Measurements from ENCODE around the gene ERBB2. TPM values are rescaled to one million over a fixed set of nuclear protein-coding genes. Genes with fewer than 3 reads are reported as not detected.
A peak's percentile ranks its signal among the peaks of the same experiment; 100 is the strongest.

The ERBB2 gene
- total and polyA plus RNA-seq, 2 of the 13 experiments (the other 11 are each of a cell fraction or from before 2014, with no cell fraction given), result 57.7 to 64.1 TPM

DNA sequence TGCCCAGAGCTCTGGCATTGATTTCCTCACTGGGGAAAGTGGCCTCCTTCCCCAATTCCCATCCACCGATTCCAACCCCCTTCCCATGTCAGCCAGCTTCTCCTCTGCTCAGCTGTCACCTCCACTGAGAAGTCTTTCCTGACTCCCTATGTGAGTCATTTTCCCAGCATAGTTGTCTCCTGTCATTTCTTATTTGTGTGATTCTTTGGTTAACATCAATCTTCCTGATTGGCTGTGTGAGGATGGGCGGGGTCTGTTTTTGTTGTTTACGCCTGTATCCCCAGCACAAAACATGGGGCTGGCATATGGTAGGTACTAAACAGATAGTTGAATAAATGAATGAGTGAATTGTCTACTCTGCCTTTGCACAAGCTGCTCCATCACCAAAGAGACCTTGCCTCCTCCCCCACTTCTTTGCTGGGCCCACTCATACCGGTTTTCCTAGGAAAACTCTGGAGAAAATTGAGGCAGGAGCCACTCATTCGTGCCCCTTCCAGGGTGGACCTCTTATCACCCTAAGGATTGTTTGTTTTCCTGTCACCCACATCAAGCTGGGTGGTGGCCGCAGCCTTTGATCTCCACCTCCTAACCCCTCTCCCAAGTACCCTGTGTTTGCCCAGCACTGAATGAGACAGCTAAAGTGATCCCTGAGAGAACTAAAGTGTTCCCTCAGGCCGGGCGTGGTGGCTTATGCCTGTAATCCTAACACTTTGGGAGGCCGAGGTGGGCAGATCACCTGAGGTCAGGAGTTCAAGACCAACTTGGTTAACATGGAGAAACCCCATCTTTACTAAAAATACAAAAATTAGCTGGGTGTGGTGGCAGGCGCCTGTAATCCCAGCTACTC lies 36.7 kb downstream of the ERBB2 start (continued):
- TF ChIP-seq SNAI1 (CRISPR knock-in tag; IDR thresholded peaks at IDR 0.05; ENCODE audit: borderline replicate concordance), result no peak
- peak; percentile 98 for TF ChIP-seq HMGXB3 (CRISPR knock-in tag; IDR thresholded peaks at IDR 0.05; ENCODE audit: borderline replicate concordance)
- TF ChIP-seq ARID4A (CRISPR knock-in tag; IDR thresholded peaks at IDR 0.05; ENCODE audit: borderline replicate concordance), result no peak; the same call in 1 of the 2 replicates
- no peak for TF ChIP-seq MXD1 (CRISPR knock-in tag; IDR thresholded peaks at IDR 0.05)
- no peak for TF ChIP-seq RARG (CRISPR knock-in tag; IDR thresholded peaks at IDR 0.05; ENCODE audit: low read depth)
- TF ChIP-seq, protein P1, sequence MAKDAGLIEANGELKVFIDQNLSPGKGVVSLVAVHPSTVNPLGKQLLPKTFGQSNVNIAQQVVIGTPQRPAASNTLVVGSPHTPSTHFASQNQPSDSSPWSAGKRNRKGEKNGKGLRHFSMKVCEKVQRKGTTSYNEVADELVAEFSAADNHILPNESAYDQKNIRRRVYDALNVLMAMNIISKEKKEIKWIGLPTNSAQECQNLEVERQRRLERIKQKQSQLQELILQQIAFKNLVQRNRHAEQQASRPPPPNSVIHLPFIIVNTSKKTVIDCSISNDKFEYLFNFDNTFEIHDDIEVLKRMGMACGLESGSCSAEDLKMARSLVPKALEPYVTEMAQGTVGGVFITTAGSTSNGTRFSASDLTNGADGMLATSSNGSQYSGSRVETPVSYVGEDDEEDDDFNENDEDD (CRISPR knock-in tag; IDR thresholded peaks at IDR 0.05; ENCODE audit: borderline replicate concordance), result no peak; the same call in 1 of the 2 replicates
- TF ChIP-seq SP5 (CRISPR knock-in tag; IDR thresholded peaks at IDR 0.05; ENCODE audit: borderline replicate concordance, low read depth), result peak; percentile 91
- TF ChIP-seq, protein P2, sequence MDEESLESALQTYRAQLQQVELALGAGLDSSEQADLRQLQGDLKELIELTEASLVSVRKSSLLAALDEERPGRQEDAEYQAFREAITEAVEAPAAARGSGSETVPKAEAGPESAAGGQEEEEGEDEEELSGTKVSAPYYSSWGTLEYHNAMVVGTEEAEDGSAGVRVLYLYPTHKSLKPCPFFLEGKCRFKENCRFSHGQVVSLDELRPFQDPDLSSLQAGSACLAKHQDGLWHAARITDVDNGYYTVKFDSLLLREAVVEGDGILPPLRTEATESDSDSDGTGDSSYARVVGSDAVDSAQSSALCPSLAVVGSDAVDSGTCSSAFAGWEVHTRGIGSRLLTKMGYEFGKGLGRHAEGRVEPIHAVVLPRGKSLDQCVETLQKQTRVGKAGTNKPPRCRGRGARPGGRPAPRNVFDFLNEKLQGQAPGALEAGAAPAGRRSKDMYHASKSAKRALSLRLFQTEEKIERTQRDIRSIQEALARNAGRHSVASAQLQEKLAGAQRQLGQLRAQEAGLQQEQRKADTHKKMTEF (CRISPR knock-in tag; IDR thresholded peaks at IDR 0.05), result peak; percentile 57; the same call in 1 of the 2 replicates
- TF ChIP-seq FOXP1 (IDR thresholded peaks at IDR 0.05), result no peak
- TF ChIP-seq FOXP1 (CRISPR knock-in tag; IDR thresholded peaks at IDR 0.05), result peak; percentile 95
- TF ChIP-seq, protein P3, sequence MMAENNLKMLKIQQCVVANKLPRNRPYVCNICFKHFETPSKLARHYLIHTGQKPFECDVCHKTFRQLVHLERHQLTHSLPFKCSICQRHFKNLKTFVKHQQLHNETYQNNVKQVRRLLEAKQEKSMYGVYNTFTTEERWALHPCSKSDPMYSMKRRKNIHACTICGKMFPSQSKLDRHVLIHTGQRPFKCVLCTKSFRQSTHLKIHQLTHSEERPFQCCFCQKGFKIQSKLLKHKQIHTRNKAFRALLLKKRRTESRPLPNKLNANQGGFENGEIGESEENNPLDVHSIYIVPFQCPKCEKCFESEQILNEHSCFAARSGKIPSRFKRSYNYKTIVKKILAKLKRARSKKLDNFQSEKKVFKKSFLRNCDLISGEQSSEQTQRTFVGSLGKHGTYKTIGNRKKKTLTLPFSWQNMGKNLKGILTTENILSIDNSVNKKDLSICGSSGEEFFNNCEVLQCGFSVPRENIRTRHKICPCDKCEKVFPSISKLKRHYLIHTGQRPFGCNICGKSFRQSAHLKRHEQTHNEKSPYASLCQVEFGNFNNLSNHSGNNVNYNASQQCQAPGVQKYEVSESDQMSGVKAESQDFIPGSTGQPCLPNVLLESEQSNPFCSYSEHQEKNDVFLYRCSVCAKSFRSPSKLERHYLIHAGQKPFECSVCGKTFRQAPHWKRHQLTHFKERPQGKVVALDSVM (CRISPR knock-in tag; IDR thresholded peaks at IDR 0.05), result no peak
- no peak; the same call in 1 of the 2 replicates for TF ChIP-seq ZNF784 (CRISPR knock-in tag; IDR thresholded peaks at IDR 0.05; ENCODE audit: borderline replicate concordance)
